Esophagus muscularis mucosa (tissue), 4 donors: ENCODE measurements around the gene NEMF. TPM values are rescaled to one million over a fixed set of nuclear protein-coding genes. Genes with fewer than 3 reads are reported as not detected.

Experiments used
- DNase-seq: peaks from one replicate; pipeline ENCODE4 v3.0.0-alpha.2; 2017; ENCODE audit errors: extremely low spot score
- H3K27ac ChIP-seq, 4 donors: fragments of 200-600 bp; sonication (generic); replicated peaks in 1 of 4; 1 replicate in 3 of 4; 2 replicates in 1 of 4; pipeline ENCODE4 v1.5.1; 2016 to 2019; ENCODE audit warnings: mild to moderate bottlenecking in 1 of 4
- H3K27me3 ChIP-seq, 4 donors: fragments of 200-600 bp; sonication (generic); one replicate each; pipeline versions ENCODE4 v1.5.1 to v1.6.0; 2016 to 2019
- H3K36me3 ChIP-seq, 4 donors: fragments of 200-600 bp; sonication (generic); one replicate each; pipeline ENCODE4 v1.5.1; 2016 to 2019
- H3K4me1 ChIP-seq, 4 donors: fragments of 200-600 bp; sonication (generic); one replicate each; pipeline ENCODE4 v1.5.1; 2016 to 2019
- H3K4me3 ChIP-seq, 4 donors: fragments of 200-600 bp; sonication (generic); 1 replicate in 2 of 4; 2 replicates in 2 of 4; pipeline ENCODE4 v1.5.1; 2016 to 2019; ENCODE audit warnings: mild to moderate bottlenecking in 4 of 4, moderate library complexity in 1 of 4
- H3K9me3 ChIP-seq, 4 donors: fragments of 200-600 bp; sonication (generic); 1 replicate in 3 of 4; 2 replicates in 1 of 4; pipeline ENCODE4 v1.5.1; 2016 to 2019
- CTCF ChIP-seq, 3 experiments: fragments of 200-600 bp in 2 of 3; fragments of 450-650 bp in 1 of 3; sonication (generic) in 2 of 3; IDR thresholded peaks; one replicate each; pipeline ENCODE4 v1.5.1; 2017 to 2019; ENCODE audit warnings: antibody characterized with exemption in 3 of 3, mild to moderate bottlenecking in 2 of 3, moderate library complexity in 1 of 3
- EP300 ChIP-seq: sonication (generic); formaldehyde crosslinking; IDR thresholded peaks from one replicate; pipeline ENCODE4 v1.6.1; 2017; ENCODE audit warnings: antibody characterized with exemption
- POLR2A ChIP-seq: fragments of 450-650 bp; IDR thresholded peaks from one replicate; pipeline ENCODE4 v1.6.1; 2017; ENCODE audit warnings: antibody characterized with exemption, moderate library complexity, mild to moderate bottlenecking, low read depth
- POLR2AphosphoS5 ChIP-seq, 2 donors: sonication (generic); formaldehyde crosslinking; IDR thresholded peaks; one replicate each; pipeline ENCODE4 v1.6.1; 2017; ENCODE audit warnings: antibody characterized with exemption in 2 of 2
- WGBS: methylation state at CpG from one replicate; pipeline ENCODE4 v1.1.5; 2018; 5-methylcytosine and 5-hydroxymethylcytosine counted together
- intact Hi-C: fragments of 100-400 bp; cut with DNase I; formaldehyde crosslinking; loops from one replicate; pipeline ENCODE4 v1.15.1; 2023
- total RNA-seq, 4 donors: library from RNA; depleted of rRNA; stranded (reverse); fragments of >200 nt; gene quantifications; one replicate each; pipeline versions ENCODE4 v1.1.0 to v1.2.1, GENCODE V29; 2016

The NEMF gene
- total RNA-seq, 4 donors from 2014 or later: 40.6 to 71.0 (median 56.4) TPM

DNA sequence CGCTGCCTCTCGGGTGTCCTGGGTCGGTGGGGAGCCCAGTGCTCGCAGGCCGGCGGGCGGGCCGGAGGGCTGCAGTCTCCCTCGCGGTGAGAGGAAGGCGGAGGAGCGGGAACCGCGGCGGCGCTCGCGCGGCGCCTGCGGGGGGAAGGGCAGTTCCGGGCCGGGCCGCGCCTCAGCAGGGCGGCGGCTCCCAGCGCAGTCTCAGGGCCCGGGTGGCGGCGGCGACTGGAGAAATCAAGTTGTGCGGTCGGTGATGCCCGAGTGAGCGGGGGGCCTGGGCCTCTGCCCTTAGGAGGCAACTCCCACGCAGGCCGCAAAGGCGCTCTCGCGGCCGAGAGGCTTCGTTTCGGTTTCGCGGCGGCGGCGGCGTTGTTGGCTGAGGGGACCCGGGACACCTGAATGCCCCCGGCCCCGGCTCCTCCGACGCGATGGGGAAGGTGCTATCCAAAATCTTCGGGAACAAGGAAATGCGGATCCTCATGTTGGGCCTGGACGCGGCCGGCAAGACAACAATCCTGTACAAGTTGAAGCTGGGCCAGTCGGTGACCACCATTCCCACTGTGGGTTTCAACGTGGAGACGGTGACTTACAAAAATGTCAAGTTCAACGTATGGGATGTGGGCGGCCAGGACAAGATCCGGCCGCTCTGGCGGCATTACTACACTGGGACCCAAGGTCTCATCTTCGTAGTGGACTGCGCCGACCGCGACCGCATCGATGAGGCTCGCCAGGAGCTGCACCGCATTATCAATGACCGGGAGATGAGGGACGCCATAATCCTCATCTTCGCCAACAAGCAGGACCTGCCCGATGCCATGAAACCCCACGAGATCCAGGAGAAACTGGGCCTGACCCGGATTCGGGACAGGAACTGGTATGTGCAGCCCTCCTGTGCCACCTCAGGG, 41.0 kb upstream of the NEMF start:
- TF ChIP-seq EP300: no peak
- no peak for TF ChIP-seq POLR2AphosphoS5 (IDR thresholded peaks at IDR 0.05)
- peak in 1 of 3 experiments; percentile 7 for TF ChIP-seq CTCF (IDR thresholded peaks at IDR 0.05)
- TF ChIP-seq POLR2A: no peak
- Histone ChIP-seq H3K9me3 (no peaks in the 10 kb centered on the region), H3K36me3 (peaks cover 0 to 18% (median 3%) of the 10 kb centered on the region in 4 donors), H3K27ac (peak overlapping the region; percentile 99 to 100 (median 100)), H3K27me3 (no peaks in the 10 kb centered on the region), H3K4me3 (peak overlapping the region; percentile 84 to 99 (median 95)), H3K4me1 (peaks cover 46 to 55% (median 54%) of the 10 kb centered on the region in 4 donors)
- intact Hi-C loops: loop anchor here (5.0 kb wide), 3 partner anchors 79 to 209 kb away; no protein-coding TSS in a partner anchor
- DNase-seq: no peak
- 0% methylated on average over 4 of the region's 85 CpGs for WGBS

GRCh38 chr14:49892636-49893308, 40.2 kb upstream of the NEMF start, which contains the start of gene ARF6:
TSS of gene ARF6 (plus strand) at chr14:49893082. CDS start at chr14:49893737, 655 bp downstream.
- DNase-seq: peak; percentile 98

GRCh38 chr14:49892301-49892635, 39.7 kb upstream of the NEMF start:
- DNase-seq: peak; percentile 91
- 2% methylated on average over 12 of the region's 12 CpGs for WGBS

More at GRCh38 chr14:49892636-49893308, 40.2 kb upstream of the NEMF start, which contains the start of gene ARF6:
- Histone ChIP-seq H3K4me1 (peaks cover 38 to 47% (median 46%) of the 10 kb centered on the region in 4 donors), H3K36me3 (peaks cover 0 to 18% (median 3%) of the 10 kb centered on the region in 4 donors), H3K27me3 (no peaks in the 10 kb centered on the region), H3K4me3 (peak within 1 kb of the TSS; percentile 84 to 99 (median 95)), H3K27ac (peak within 1 kb of the TSS; percentile 99 to 100 (median 100)), H3K9me3 (no peaks in the 10 kb centered on the region)
- TF ChIP-seq EP300 (peak; percentile 4), POLR2A (peak; percentile 88), CTCF (IDR thresholded peaks at IDR 0.05) (no peak), POLR2AphosphoS5 (IDR thresholded peaks at IDR 0.05) (peak; percentile 98 to 99)
- 1% methylated on average over 14 of the region's 66 CpGs for WGBS
- intact Hi-C loops: loop anchor here (5.0 kb wide), 3 partner anchors 80 to 210 kb away; no protein-coding TSS in a partner anchor

DNA sequence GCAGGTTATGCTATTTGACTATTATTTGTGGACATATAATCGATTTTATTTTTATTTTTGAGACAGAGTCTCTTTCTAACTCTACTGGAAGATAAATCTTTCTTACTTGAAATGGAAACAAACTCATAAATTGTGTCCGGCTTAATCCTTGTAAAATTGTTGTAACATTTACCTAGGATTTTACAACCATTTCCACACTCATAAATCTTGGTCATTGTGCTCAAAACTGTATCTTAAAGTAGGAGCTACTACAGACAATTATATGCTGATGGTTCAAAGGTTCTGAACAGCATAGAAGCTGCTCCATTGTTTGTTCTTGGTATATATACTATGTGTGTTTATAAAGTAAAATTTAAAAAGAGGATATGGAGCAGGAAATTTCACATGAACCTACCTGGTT, 35.7 kb upstream of the NEMF start:
- intact Hi-C loops: no loop called here
- TF ChIP-seq POLR2AphosphoS5 (IDR thresholded peaks at IDR 0.05): no peak
- no peak for TF ChIP-seq CTCF (IDR thresholded peaks at IDR 0.05)
- no peak for TF ChIP-seq EP300
- TF ChIP-seq POLR2A: no peak
- no peak overlapping the region for H3K4me3 ChIP-seq
- no peak overlapping the region for H3K27ac ChIP-seq
- 85% methylated on average over 2 of the region's 2 CpGs for WGBS
- no peak for DNase-seq
- H3K4me1 ChIP-seq: peaks cover 5 to 8% (median 7%) of the 10 kb centered on the region in 4 donors
- H3K36me3 ChIP-seq: no peaks in the 10 kb centered on the region
- no peaks in the 10 kb centered on the region for H3K27me3 ChIP-seq
- H3K9me3 ChIP-seq: no peaks in the 10 kb centered on the region

More at GRCh38 chr14:49892301-49892635, 39.7 kb upstream of the NEMF start:
- peaks cover 34 to 42% (median 41%) of the 10 kb centered on the region in 4 donors for H3K4me1 ChIP-seq
- no peaks in the 10 kb centered on the region for H3K9me3 ChIP-seq
- intact Hi-C loops: loop anchor here (5.0 kb wide), 3 partner anchors 80 to 210 kb away; no protein-coding TSS in a partner anchor
- peaks cover 0 to 18% (median 3%) of the 10 kb centered on the region in 4 donors for H3K36me3 ChIP-seq
- no peaks in the 10 kb centered on the region for H3K27me3 ChIP-seq
- peak overlapping the region; percentile 99 to 100 (median 100) for H3K27ac ChIP-seq
- peak overlapping the region; percentile 84 to 99 (median 95) for H3K4me3 ChIP-seq
- TF ChIP-seq CTCF (IDR thresholded peaks at IDR 0.05) (peak in 1 of 3 experiments; percentile 2), EP300 (peak; percentile 68), POLR2A (no peak), POLR2AphosphoS5 (IDR thresholded peaks at IDR 0.05) (no peak)
